ENCODE results near the gene OR8A1.
A peak's percentile ranks its signal among the peaks of the same experiment; 100 is the strongest.

Gene OR8A1

DNA sequence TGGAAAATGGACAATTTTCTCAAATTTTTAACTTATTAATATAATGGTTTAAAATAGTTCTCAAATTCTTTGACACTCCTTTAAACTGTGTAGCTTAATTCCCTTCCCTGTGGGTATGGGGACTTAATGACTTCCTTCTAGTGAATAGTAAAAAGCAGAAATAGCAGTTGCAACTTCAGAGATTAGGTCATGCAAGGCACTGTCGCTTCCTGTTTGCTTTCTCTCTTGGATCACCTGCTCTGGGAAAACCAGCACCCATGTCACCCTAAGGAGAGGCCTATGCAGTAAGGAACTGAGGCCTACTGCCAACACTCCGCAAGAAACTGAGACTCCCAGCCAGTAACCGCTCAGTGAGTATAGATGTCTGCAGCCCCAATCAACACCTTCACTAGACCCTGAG is 35.9 kb downstream of the OR8A1 start:
- no peak for DNase-seq (ENCODE audit: low read depth)

GRCh38 chr11:124608147-124608546 is 38.4 kb downstream of the OR8A1 start:
- no peak for DNase-seq (ENCODE audit: low read depth)
- no peak overlapping the region for H3K4me3 ChIP-seq (ENCODE audit: low read depth, low read length)
- no peak for TF ChIP-seq CTCF (IDR thresholded peaks at IDR 0.05; ENCODE audit: insufficient read depth, low read depth, low read length, missing control alignments)

More for the DNA sequence above, 35.9 kb downstream of the OR8A1 start:
- H3K4me3 ChIP-seq (ENCODE audit: low read depth, low read length) = no peak overlapping the region
- no peak for TF ChIP-seq CTCF (IDR thresholded peaks at IDR 0.05; ENCODE audit: insufficient read depth, low read depth, low read length, missing control alignments)

DNA sequence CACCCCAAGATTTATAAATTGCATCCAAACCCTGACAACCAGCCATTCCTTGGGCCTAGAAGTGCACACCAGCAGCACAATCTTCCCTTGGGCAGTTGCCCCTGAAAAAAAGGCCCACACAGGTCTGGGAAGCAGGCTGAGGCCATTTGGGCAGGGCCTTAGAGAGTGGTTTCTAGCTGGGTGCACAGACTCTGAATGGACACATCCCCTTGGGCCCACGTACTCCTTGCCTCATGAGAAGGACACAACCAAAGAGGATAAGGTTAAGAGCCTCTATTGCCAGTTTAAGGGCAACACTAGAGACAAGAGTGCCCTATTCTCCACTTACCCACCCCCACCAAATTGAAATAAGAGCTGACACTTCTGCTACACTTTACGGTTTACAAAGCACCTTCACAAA is 40.5 kb downstream of the OR8A1 start:
- TF ChIP-seq CTCF (IDR thresholded peaks at IDR 0.05; ENCODE audit: insufficient read depth, low read depth, low read length, missing control alignments) = no peak
- H3K4me3 ChIP-seq (ENCODE audit: low read depth, low read length) = no peak overlapping the region
- DNase-seq (ENCODE audit: low read depth) = no peak

DNA sequence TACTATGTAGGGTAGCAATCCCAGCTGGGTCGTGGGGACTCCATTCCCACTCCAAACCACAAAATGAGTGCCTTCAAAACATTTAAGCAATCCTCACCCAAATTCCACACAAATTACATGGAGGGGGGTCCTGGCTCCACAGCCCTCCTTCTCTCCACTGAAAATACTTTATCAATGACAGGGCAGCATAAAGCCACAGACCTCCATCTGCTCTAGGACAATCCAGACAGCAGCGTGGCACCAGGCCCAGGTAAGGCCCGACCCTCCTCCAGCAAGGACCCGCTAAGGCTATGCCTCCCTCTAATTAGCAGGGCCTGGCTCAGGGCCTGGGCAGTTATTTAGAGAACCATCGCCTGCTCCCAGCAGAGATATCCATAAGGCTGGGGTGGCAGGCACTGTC is 41.3 kb downstream of the OR8A1 start, which contains the start of gene PANX3:
Gene PANX3, plus strand, starts transcription at position 365 of the 400 bp plus-strand sequence. CDS start 129 bp downstream, outside the sequence.
- TF ChIP-seq CTCF (IDR thresholded peaks at IDR 0.05; ENCODE audit: insufficient read depth, low read depth, low read length, missing control alignments) = no peak
- no peak for DNase-seq (ENCODE audit: low read depth)
- H3K4me3 ChIP-seq (ENCODE audit: low read depth, low read length) = no peak within 1 kb of the TSS

- DNase-seq (ENCODE audit: low read depth) = peak; percentile 48
- no peak overlapping the region for H3K4me3 ChIP-seq (ENCODE audit: low read depth, low read length)
- no peak for TF ChIP-seq CTCF (IDR thresholded peaks at IDR 0.05; ENCODE audit: insufficient read depth, low read depth, low read length, missing control alignments)
These were observed 42.2 kb downstream of the OR8A1 start for GRCh38 chr11:124612045-124612444.

DNA sequence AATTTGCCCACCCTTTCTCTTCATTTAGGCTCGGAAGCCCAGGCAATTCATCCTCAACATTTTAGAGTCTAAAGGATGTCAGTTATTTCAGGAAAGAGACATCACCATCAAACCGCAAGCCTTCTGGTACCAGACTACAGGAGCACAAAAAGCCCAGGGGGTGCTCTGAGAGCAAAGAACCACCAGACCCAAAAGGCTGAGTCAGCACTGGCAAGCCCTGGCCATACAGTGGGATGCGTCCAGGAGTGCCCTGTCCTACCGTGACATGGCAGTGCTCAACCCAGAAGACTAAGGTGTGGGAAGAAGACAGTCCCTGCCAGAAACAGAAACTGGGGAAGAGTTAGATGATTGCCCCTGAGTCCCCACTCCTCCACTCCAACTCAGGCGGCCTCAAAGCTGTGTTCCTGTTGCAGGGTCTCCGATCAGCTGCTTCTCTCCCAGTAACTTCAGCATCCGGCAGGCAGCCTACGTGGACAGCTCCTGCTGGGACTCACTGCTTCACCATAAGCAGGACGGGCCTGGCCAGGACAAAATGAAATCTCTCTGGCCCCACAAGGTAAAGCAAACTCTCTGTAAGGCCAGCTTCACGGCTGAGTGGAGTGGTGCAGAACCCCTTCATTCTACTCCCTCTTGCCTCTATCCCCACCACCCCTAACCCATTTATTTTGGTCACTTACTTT is 42.9 kb downstream of the OR8A1 start:
- TF ChIP-seq CTCF (IDR thresholded peaks at IDR 0.05; ENCODE audit: insufficient read depth, low read depth, low read length, missing control alignments) = no peak
- no peak overlapping the region for H3K4me3 ChIP-seq (ENCODE audit: low read depth, low read length)
- no peak for DNase-seq (ENCODE audit: low read depth)

- H3K4me3 ChIP-seq (ENCODE audit: low read depth, low read length) = no peak overlapping the region
- DNase-seq (ENCODE audit: low read depth) = no peak
- no peak for TF ChIP-seq CTCF (IDR thresholded peaks at IDR 0.05; ENCODE audit: insufficient read depth, low read depth, low read length, missing control alignments)
These were observed 49.1 kb downstream of the OR8A1 start for GRCh38 chr11:124618863-124619262.
